ENCODE results near the gene CFAP58.

CFAP58 gene

DNA sequence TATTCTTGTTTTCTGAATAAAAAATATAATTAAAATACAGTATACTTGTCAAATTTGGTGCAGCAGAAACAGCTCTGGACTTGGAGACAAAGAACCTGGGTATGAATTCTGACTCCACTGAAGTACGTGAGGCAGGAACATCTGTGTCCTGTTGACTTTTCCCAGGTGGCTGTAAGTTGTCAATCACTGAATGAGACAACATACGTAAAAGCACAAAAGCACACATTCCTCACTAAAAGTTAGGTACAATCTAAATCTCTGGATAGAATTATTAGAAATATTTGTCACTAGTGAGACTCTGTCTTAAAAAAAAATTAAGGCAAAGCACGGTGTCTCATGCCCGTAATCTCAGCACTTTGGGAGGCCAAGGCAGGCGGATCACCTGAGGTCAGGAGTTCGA is 18.1 kb downstream of the CFAP58 start:
- DNase-seq (ENCODE audit: low read depth in 2 of 2) = no peak

GRCh38 chr10:104374591-104374990 is 21.0 kb downstream of the CFAP58 start:
- no peak for DNase-seq (ENCODE audit: low read depth in 2 of 2)

- no peak for DNase-seq (ENCODE audit: low read depth in 2 of 2)
These were observed 23.2 kb downstream of the CFAP58 start for GRCh38 chr10:104376784-104377300.

DNA sequence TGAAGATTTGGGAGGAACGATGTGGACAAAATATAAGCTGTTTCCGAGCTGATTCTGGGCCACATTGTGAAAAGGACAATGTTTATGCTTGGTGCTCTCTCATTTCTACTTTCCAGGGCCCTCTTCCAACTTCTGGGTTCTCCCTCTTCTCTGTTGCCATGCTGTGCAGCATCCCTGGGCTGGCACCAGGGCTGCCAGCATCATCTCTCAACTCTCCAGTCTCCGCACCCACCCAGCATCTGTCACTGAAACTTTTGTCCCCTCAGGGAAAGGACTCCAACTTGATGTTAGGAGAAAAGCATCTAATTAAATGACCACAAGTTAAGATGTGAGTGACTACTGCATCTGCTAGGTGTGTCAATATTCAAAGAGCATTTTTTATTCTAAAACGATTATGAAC is 26.7 kb downstream of the CFAP58 start:
- no peak for DNase-seq (ENCODE audit: low read depth in 2 of 2)

GRCh38 chr10:104387130-104387888 is 33.7 kb downstream of the CFAP58 start:
- no peak for DNase-seq (ENCODE audit: low read depth in 2 of 2)

DNA sequence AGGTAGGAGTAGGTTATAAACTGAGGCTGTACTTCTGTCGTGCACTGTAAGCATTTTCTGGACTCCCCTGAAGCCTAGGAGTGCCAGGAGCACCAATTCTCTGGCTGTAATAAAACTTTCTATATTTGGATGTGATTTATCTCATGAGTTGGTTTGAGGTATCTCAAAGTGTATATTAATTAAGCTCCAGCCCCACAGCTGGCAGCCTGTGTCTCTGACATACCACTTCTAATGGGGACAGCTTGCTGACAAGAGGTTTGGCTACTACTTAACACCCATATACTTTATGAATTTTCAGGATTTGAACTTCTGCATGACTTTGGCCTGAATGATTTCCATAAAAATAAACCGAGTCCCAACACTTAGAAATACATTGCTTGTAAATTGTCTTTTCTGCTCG is 35.2 kb downstream of the CFAP58 start:
- DNase-seq (ENCODE audit: low read depth in 2 of 2) = no peak

- no peak for DNase-seq (ENCODE audit: low read depth in 2 of 2)
These were observed 37.7 kb downstream of the CFAP58 start for GRCh38 chr10:104391150-104391968.

GRCh38 chr10:104391969-104392296 is 38.3 kb downstream of the CFAP58 start:
- DNase-seq (ENCODE audit: low read depth in 2 of 2) = no peak

- no peak for DNase-seq (ENCODE audit: low read depth in 2 of 2)
These were observed 39.8 kb downstream of the CFAP58 start for GRCh38 chr10:104393387-104393786.

DNA sequence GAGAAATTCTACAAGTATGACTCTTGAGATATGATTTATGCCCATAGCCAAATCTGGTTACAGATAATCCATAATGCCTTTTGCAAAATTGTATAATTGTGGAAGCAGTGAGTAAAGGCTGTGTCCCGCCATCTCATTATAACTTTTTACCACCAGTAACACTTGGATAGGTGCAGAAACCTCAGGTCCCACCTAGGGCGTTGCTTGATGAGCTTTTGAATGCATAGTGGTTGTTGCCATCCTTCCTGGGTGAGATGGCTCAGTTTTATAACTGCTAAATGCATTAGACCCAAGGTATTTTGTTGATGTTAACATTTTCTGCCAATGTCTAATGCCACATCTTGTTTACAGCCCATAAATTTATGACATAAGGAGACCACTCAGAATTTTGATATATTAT is 42.9 kb downstream of the CFAP58 start:
- no peak for DNase-seq (ENCODE audit: low read depth in 2 of 2)

GRCh38 chr10:104403636-104404035 is 50.0 kb downstream of the CFAP58 start:
- DNase-seq (ENCODE audit: low read depth in 2 of 2) = no peak

GRCh38 chr10:104406715-104407650 is 53.4 kb downstream of the CFAP58 start:
- DNase-seq (ENCODE audit: low read depth in 2 of 2) = no peak

DNA sequence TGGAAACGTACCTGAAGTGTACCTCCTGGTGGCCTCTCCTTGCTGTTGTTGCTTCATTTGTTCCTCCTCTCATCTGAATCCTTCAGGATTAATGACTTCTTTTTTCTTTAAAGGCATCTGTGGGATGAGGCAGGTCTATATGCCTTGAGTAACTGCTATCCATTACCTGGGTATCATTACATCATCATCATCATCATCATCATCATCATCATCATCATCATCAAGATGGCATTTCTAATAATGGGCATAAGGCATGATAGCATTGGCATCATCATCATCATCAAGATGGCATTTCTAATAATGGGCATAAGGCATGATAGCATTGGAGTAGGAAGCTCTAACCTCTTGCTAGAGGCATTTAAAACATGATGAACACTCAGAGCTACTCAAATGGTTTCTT is 59.9 kb downstream of the CFAP58 start:
- no peak for DNase-seq (ENCODE audit: low read depth in 2 of 2)

- no peak for DNase-seq (ENCODE audit: low read depth in 2 of 2)
These were observed 62.0 kb downstream of the CFAP58 start for GRCh38 chr10:104415526-104416165.

GRCh38 chr10:104416851-104417250 is 63.2 kb downstream of the CFAP58 start:
- DNase-seq (ENCODE audit: low read depth in 2 of 2) = no peak

DNA sequence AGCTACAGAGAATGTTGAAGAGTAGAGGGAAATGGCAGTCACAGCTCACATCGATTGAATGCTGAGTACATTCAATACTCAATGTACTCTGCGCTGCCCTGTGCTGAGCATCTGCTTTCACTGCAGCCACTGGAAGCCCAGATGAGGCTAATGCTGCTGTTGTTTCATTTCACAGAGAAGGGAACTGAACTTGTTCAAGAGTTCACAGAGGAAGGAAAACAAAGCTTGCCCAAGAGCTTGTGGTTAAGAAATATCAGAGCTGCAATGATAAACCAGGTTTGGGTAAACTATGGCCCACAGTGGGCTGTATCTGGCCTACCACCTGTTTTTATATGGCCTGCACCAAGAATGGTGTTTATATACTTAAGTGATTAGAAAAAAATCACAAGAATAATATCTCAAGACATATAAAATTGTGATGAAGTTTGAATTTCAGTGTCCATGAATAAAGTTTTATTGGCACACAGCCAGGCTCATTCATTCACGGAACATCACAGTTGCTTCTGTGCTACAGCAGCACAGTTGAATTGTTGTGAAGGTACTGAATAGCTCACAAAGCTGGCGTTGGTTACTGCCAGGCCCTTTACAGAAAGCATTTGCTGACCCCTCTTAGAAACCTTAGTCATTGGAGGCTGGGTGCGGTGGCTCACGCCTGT is 64.1 kb downstream of the CFAP58 start:
- no peak for DNase-seq (ENCODE audit: low read depth in 2 of 2)

DNA sequence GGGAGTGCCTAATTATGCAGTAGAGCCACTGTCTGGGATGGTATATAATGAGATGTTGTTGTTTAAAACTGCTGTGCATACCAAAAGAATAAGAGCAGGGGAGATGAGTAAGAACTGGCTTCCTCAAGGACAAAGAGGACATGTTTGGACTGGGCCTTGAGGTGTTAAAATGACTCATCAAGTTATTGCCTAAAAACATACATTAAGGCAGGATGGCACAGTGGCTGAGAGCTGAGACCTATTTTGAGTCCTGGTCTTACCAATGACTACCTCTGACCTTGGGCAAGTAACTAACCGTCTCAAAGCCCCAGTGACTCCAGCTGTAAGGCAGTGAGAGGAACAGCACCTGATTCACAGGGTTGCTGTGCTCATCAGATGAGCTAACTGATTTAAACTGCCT is 71.1 kb downstream of the CFAP58 start:
- DNase-seq (ENCODE audit: low read depth in 2 of 2) = no peak

DNA sequence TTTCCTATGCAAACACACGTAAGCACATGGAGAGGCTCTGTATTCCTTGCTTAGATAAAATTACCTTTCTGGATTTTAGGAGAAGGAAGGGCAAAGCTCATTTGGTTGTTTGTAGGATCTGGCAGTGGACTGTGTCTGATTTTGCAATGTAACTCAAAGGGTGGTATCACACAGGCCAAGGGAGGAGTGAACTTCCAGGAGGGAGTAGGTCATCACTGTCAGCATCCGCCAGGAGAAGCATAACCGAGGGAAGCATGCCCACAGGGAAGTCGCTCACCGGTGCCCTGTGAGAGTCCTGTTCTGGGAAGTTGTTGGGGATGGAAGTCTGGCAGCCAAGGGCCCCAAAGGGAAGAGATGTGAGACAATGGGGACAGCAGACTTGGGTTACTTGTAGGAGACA is 74.4 kb downstream of the CFAP58 start:
- DNase-seq (ENCODE audit: low read depth in 2 of 2) = no peak

- DNase-seq (ENCODE audit: low read depth in 2 of 2) = no peak
These were observed 76.2 kb downstream of the CFAP58 start for GRCh38 chr10:104429846-104430245.

GRCh38 chr10:104430360-104430759 is 76.7 kb downstream of the CFAP58 start:
- no peak for DNase-seq (ENCODE audit: low read depth in 2 of 2)

DNA sequence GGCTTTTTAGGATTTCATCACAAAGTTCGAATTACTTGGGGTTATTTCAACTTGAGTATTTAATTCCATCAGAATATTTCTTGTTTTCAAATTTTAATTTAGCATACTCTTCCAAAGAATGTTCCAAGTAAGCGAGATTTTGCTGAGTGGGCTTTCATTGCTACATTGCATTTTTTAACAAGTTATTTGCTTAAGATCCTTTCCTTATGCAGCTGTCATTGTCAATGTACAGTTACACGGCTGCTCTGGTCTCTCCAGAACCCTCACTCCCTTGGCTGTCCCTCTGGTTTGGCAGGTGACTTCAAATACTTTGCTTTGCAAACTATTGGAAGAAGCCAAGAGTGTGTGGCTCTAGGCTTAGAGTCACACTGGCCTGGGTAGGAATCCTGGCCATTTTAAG is 80.0 kb downstream of the CFAP58 start:
- DNase-seq (ENCODE audit: low read depth in 2 of 2) = no peak

All from stimulated activated CD4-positive, alpha-beta T cell treated with anti-CD3 and anti-CD28 coated beads, Interleukin-4, amount 100 ng/mL, for 48 hours (primary cell).